Breast epithelium (tissue), 4 donors: ENCODE results near the gene NBAS. TPM values are rescaled to one million over a fixed set of nuclear protein-coding genes. Genes with fewer than 3 reads are reported as not detected.
A peak's percentile ranks its signal among the peaks of the same experiment; 100 is the strongest.

ENCODE experiments used
- DNase-seq, 2 donors: peaks; one replicate each; pipeline ENCODE4 v3.0.0-alpha.2; 2019; ENCODE audit warnings: low spot score in 2 of 2
- H3K27ac ChIP-seq, 2 donors: fragments of 200-600 bp; sonication (generic) in 1 of 2; one replicate each; pipeline ENCODE4 v1.5.1; 2016 to 2019; ENCODE audit warnings: mild to moderate bottlenecking in 1 of 2
- H3K27me3 ChIP-seq, 2 donors: fragments of 200-600 bp; sonication (generic) in 1 of 2; one replicate each; pipeline versions ENCODE4 v1.5.1 to v1.6.0; 2017 to 2019; ENCODE audit warnings: control low read depth in 1 of 2, mild to moderate bottlenecking in 1 of 2
- H3K36me3 ChIP-seq: fragments of 200-600 bp; one replicate; pipeline ENCODE4 v1.5.1; 2019
- H3K4me1 ChIP-seq, 2 donors: fragments of 200-600 bp; sonication (generic); one replicate each; pipeline ENCODE4 v1.5.1; 2016 to 2019; ENCODE audit warnings: control low read depth in 1 of 2
- H3K4me3 ChIP-seq, 3 donors: fragments of 200-600 bp; sonication (generic); 1 replicate in 2 of 3; 2 replicates in 1 of 3; pipeline ENCODE4 v1.5.1; 2016 to 2019; ENCODE audit warnings: mild to moderate bottlenecking in 3 of 3, moderate library complexity in 2 of 3
- H3K9me3 ChIP-seq, 2 donors: fragments of 200-600 bp; sonication (generic) in 1 of 2; one replicate each; pipeline ENCODE4 v1.5.1; 2016 to 2019; ENCODE audit warnings: control low read depth in 1 of 2
- CTCF ChIP-seq, 3 donors: fragments of 450-650 bp; IDR thresholded peaks; one replicate each; pipeline ENCODE4 v1.5.1; 2016 to 2017; ENCODE audit warnings: antibody characterized with exemption in 3 of 3, mild to moderate bottlenecking in 3 of 3, moderate library complexity in 3 of 3
- POLR2A ChIP-seq: fragments of 450-650 bp; IDR thresholded peaks from one replicate; pipeline ENCODE4 v1.6.1; 2016; ENCODE audit warnings: antibody characterized with exemption, mild to moderate bottlenecking, moderate library complexity
- POLR2AphosphoS5 ChIP-seq, 3 donors: sonication (generic); formaldehyde crosslinking; IDR thresholded peaks; one replicate each; pipeline ENCODE4 v1.6.1; 2017; ENCODE audit warnings: antibody characterized with exemption in 3 of 3
- intact Hi-C: fragments of 100-400 bp; cut with DNase I; formaldehyde crosslinking; loops from one replicate; pipeline ENCODE4 v1.15.1; 2023; ENCODE audit warnings: low total_unique reads
- total RNA-seq, 3 donors: library from RNA; depleted of rRNA; stranded (reverse); fragments of >200 nt; gene quantifications; one replicate each; pipeline ENCODE4 v1.1.0, GENCODE V29; 2016

NBAS gene
- total RNA-seq, 3 donors from 2014 or later: 44.9 to 59.1 (median 45.1) TPM

- no peak for DNase-seq
- Histone ChIP-seq H3K27ac (no peak overlapping the region), H3K9me3 (no peaks in the 10 kb centered on the region), H3K27me3 (no peaks in the 10 kb centered on the region), H3K36me3 (peaks cover 9% of the 10 kb centered on the region), H3K4me3 (no peak overlapping the region), H3K4me1 (peaks cover 0 to 3% of the 10 kb centered on the region in 2 donors)
- TF ChIP-seq CTCF (IDR thresholded peaks at IDR 0.05): no peak
- no peak for TF ChIP-seq POLR2AphosphoS5 (IDR thresholded peaks at IDR 0.05)
- TF ChIP-seq POLR2A: no peak
- intact Hi-C loops: no loop called here
These were observed 34.3 kb upstream of the NBAS start for GRCh38 chr2:15595342-15595905.

- no peak overlapping the region for H3K4me3 ChIP-seq
- TF ChIP-seq POLR2AphosphoS5 (IDR thresholded peaks at IDR 0.05): no peak
- TF ChIP-seq CTCF (IDR thresholded peaks at IDR 0.05): no peak
- no peak for TF ChIP-seq POLR2A
- intact Hi-C loops: no loop called here
These were observed 33.4 kb upstream of the NBAS start for GRCh38 chr2:15594291-15595256.

GRCh38 chr2:15593327-15593705, 32.2 kb upstream of the NBAS start:
- H3K4me3 ChIP-seq: no peak overlapping the region
- no peaks in the 10 kb centered on the region for H3K27me3 ChIP-seq
- no peak overlapping the region for H3K27ac ChIP-seq
- no peak for TF ChIP-seq POLR2AphosphoS5 (IDR thresholded peaks at IDR 0.05)
- TF ChIP-seq CTCF (IDR thresholded peaks at IDR 0.05): no peak
- no peak for TF ChIP-seq POLR2A
- peaks cover 3% of the 10 kb centered on the region for H3K36me3 ChIP-seq
- no peak for DNase-seq
- intact Hi-C loops: no loop called here
- peaks cover 0 to 3% of the 10 kb centered on the region in 2 donors for H3K4me1 ChIP-seq
- no peaks in the 10 kb centered on the region for H3K9me3 ChIP-seq

More at GRCh38 chr2:15594291-15595256, 33.4 kb upstream of the NBAS start:
- no peaks in the 10 kb centered on the region for H3K9me3 ChIP-seq
- H3K27me3 ChIP-seq: no peaks in the 10 kb centered on the region
- H3K36me3 ChIP-seq: peaks cover 9% of the 10 kb centered on the region
- no peak for DNase-seq
- H3K4me1 ChIP-seq: peaks cover 0 to 3% of the 10 kb centered on the region in 2 donors
- H3K27ac ChIP-seq: no peak overlapping the region

- intact Hi-C loops: no loop called here
- peak within 1 kb of the TSS; percentile 94 for H3K27ac ChIP-seq
- H3K4me3 ChIP-seq: peak within 1 kb of the TSS; percentile 78 to 93 (median 81)
These were observed 30.7 kb upstream of the NBAS start, which contains the start of gene DDX1 for GRCh38 chr2:15591692-15592463. Gene DDX1 (plus strand): TSS chr2:15591868. CDS start chr2:15591934, 66 bp downstream.

More at GRCh38 chr2:15591692-15592463, 30.7 kb upstream of the NBAS start, which contains the start of gene DDX1:
- peaks cover 0 to 3% of the 10 kb centered on the region in 2 donors for H3K4me1 ChIP-seq
- H3K27me3 ChIP-seq: no peaks in the 10 kb centered on the region
- H3K36me3 ChIP-seq: no peaks in the 10 kb centered on the region
- DNase-seq: peak; percentile 74 to 85
- TF ChIP-seq POLR2A: peak; percentile 78
- peak; percentile 56 to 95 (median 84) for TF ChIP-seq POLR2AphosphoS5 (IDR thresholded peaks at IDR 0.05)
- TF ChIP-seq CTCF (IDR thresholded peaks at IDR 0.05): no peak
- H3K9me3 ChIP-seq: no peaks in the 10 kb centered on the region
